Activated naive CD4-positive, alpha-beta T cell (primary cell): ENCODE measurements around the gene TMEM19.
"Not testable (repeated sequence)": the region's sequence is repeated elsewhere in the genome, so short reads cannot be mapped to it uniquely, and the experiment has no call there.

Experiments
- DNase-seq, 4 experiments: peaks; one replicate each; lab custom pipeline; 2025; lab: John Stamatoyannopoulos, UW

The TMEM19 gene

GRCh38 chr12:71665090-71665463 is 20.8 kb upstream of the TMEM19 start:
- no peak for DNase-seq

DNA sequence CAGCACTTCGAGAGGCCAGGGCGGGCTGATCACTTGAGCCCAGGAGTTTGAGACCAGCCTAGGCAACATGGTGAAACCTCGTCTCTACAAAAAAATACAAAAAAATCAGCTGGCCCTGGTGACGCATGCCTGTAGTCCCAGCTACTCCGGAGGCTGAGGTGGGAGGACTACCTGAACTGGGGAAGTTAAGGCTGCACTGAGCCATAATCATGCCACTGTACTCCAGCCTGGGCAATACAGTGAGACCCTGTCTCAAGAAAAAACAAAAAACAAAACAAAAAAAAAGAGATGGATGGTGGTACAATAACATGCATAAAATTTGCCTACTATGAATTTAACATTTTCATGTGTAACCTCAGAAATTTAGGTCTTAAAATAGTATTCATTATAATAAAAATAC is 19.6 kb upstream of the TMEM19 start:
- no peak for DNase-seq

DNA sequence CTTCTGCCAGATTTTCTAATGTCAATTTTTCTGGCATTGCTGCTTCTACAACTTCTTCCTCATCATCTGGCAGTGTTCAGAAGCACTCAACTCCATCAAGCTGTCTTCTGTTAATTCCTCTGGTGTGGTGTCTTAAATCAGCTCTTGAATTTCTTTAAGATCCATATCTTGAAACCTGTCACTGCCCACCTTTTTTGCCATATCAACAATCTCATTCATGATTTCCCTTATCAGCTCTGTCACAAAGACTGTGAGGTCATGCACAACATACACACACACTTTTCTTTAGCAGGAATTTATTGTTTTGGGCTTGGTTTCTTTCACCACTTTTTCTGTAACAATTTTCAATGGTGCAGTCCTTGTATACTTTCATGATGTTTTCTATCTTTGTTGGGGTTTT is 14.6 kb upstream of the TMEM19 start:
- DNase-seq = no peak

GRCh38 chr12:71671816-71672215 is 14.1 kb upstream of the TMEM19 start:
- no peak for DNase-seq

DNA sequence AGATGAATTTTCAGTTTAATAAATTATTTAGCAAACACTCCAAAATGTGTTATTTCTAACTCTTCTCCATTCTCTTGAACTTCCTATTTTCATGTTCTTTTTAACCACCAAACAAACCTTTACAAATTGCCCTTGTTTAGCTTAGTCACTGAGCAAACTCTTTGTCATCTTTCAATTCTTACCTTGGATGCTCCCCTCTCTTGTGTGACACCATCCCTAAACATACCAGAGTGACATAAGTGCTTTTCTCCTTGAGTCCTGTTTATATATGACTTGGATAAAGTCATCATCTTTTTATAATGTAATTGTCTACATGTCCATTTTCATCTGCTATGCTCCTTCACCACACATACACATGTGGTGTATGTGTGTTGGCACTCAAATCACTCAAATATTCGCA is 3.4 kb upstream of the TMEM19 start:
- DNase-seq = no peak

GRCh38 chr12:71683633-71684032 is 2.2 kb upstream of the TMEM19 start:
- DNase-seq = no peak

DNA sequence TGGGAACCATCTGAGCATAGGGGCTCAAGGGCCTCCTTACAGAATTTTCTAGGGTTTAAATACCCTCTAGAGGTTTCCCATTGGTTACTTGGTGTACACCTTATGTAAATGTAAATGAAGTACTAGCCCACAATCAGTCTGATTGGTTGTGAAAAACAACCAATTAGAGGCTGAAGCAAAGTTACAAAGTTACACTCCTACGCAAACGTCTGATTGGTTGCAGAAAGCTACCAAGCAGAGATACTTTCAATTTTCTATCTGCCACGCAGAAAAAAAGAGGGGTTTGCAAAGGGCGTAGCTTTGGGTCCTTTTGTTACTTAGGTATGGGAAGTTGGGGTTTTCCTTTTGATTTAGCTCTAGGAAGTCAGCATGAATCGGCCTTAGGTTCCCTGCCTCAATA is 1.8 kb upstream of the TMEM19 start:
- no peak for DNase-seq

- DNase-seq = peak in 1 of 4 experiments; percentile 9
Measured at GRCh38 chr12:71685312-71685906, 473 bp upstream of the TMEM19 start.

- DNase-seq = no peak
Measured at GRCh38 chr12:71686658-71687025, 760 bp downstream of the TMEM19 start.

- not testable (repeated sequence) for DNase-seq
Measured at GRCh38 chr12:71687172-71687571, 1.3 kb downstream of the TMEM19 start.

- DNase-seq = no peak
Measured at GRCh38 chr12:71688961-71689570, 3.2 kb downstream of the TMEM19 start.

- DNase-seq = no peak
Measured at GRCh38 chr12:71691504-71692129, 5.7 kb downstream of the TMEM19 start.

DNA sequence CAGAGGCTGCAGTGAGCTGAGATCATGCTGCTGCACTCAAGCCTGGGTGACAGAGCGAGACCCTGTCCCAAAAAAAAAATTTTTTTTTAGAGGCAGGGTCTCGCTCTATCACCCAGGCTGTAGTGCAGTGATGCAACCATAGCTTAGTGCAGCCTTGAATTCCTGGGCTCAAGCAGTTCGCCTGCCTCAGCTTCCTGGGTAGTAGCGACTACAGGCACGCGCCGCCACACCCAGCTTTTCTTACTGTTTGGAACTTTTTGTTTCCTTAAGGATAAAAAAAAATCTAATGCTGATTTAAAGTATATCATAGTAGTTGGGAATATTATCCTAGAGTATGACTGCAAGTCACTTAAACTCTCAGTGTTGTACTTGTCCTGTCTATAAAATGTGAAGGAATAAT is 7.2 kb downstream of the TMEM19 start:
- DNase-seq = no peak

GRCh38 chr12:71693651-71694050 is 7.8 kb downstream of the TMEM19 start:
- not testable (repeated sequence) for DNase-seq

DNA sequence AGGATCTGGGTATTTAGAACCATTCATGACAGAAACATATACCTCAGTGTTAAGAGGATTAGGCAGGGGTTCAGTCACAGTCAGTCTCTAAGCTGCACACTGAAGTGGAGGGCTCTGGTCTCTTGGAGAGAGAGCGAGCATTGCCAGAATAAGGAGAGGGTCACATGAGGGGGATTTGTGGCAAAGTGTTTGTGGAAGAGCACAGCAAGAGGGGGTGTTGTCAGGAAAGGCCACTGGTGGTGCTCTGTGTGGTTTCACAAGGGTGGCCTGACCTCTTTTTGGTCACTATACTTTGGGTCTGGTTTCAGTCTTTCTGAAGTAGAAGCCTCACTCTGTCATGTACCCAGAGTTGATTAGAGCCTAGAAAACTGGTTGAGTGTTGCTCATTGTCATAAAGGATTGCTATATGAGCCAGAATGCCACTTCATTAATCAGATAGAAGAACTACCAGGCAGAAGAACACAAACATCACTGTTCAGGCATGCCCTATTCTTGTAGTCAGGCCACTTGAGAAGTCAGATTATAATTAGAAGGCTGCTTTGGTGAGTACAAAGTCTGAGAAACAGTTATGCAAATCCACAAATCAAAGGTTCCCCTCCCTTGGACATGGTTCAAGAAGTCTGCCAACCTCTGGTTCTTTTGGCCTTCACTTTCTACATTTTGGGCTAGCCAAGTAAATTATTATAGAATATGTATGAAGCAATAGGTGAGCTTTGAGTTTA is 8.4 kb downstream of the TMEM19 start:
- no peak for DNase-seq

- no peak for DNase-seq
Measured at GRCh38 chr12:71695782-71696181, 9.9 kb downstream of the TMEM19 start.

DNA sequence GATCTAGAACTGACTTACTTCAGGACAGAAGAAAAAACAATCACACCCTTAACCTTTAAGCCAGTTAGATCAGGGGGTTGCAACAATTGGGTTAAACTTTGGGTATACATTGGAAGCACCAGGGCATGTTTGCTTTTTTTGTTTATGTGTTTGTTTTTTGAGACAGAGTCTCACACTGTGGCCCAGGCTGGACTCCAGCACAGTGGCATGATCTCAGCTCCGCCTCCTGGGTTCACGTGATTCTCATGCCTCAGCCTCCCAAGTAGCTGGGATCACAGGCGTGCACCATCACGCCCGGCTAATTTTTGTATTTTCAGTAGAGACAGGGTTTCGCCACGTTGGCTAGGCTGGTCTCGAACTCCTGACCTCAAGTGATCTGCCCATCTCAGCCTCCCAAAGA is 16.3 kb downstream of the TMEM19 start:
- DNase-seq = not testable (repeated sequence)

- DNase-seq = no peak
Measured at GRCh38 chr12:71702590-71702989, 16.7 kb downstream of the TMEM19 start.

DNA sequence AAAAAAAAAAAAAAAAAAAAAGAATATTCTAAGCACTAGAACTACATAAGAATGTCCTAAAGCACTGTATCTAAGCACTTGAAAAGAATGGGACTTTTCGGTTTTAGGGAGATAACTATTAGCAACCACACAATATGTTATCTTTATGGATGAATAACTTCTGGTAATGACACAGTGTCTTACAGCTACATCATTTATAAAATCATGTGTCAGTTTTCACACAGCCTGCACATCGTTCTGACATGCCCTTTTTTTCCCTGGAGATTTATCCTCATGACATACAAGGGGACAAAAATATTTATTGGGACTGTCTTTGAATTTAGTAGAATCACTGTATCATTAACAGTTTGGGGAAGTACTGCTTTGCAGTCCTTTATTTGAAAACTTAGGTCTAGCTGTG is 17.3 kb downstream of the TMEM19 start:
- DNase-seq = no peak

GRCh38 chr12:71704920-71705319 is 19.0 kb downstream of the TMEM19 start:
- DNase-seq = no peak

DNA sequence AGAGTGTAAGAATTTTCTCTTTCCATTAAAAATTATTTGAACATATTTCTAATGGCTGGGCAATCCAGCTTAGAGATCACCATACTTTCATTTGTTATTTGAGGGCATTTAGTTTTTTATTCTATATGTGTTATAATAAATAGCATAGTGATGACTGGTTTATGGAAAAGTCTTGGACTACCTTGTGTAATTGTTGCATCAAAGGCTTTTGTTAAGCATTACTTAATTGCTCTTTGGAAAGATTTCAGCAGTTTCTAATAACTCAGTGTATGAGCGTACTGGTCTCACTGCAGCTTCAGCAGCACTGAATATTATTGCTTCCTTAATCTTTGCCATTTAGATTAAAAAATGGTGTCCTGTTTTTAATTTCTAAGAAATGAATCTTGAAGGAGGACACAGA is 22.8 kb downstream of the TMEM19 start:
- no peak for DNase-seq

- no peak for DNase-seq
Measured at GRCh38 chr12:71710276-71711125, 24.6 kb downstream of the TMEM19 start.
